Epithelial cell of esophagus (primary cell): Measurements from ENCODE around the gene TLR4.
A peak's percentile ranks its signal among the peaks of the same experiment; 100 is the strongest.

Experiments
- DNase-seq: peaks from one replicate; pipeline ENCODE4 v3.0.0; 2010; ENCODE audit warnings: low read depth
- H3K4me3 ChIP-seq: 2 replicates; pipeline ENCODE4 v1.5.1; 2011; ENCODE audit warnings: mild to moderate bottlenecking, low read length, control low read depth
- CTCF ChIP-seq: IDR thresholded peaks from 2 replicates; pipeline ENCODE4 v1.5.1; 2011; ENCODE audit warnings: low read depth, mild to moderate bottlenecking, low read length, control low read depth, inconsistent platforms; ENCODE audit not compliant: insufficient read depth; ENCODE audit errors: missing control alignments

TLR4 gene

GRCh38 chr9:117691367-117691766, 12.8 kb upstream of the TLR4 start:
- no peak for DNase-seq
- no peak overlapping the region for H3K4me3 ChIP-seq
- no peak for TF ChIP-seq CTCF

- TF ChIP-seq CTCF: no peak
- DNase-seq: peak; percentile 61
Measured at GRCh38 chr9:117696154-117696553, 8.0 kb upstream of the TLR4 start.

GRCh38 chr9:117697046-117697445, 7.2 kb upstream of the TLR4 start:
- peak; percentile 13 for DNase-seq
- TF ChIP-seq CTCF: no peak
- no peak overlapping the region for H3K4me3 ChIP-seq

More at GRCh38 chr9:117696154-117696553, 8.0 kb upstream of the TLR4 start:
- H3K4me3 ChIP-seq: no peak overlapping the region

- no peak overlapping the region for H3K4me3 ChIP-seq
Measured at GRCh38 chr9:117703537-117703936, 666 bp upstream of the TLR4 start.

GRCh38 chr9:117704597-117704996, 394 bp downstream of the TLR4 start:
- no peak overlapping the region for H3K4me3 ChIP-seq
- DNase-seq: no peak
- TF ChIP-seq CTCF: no peak

More at GRCh38 chr9:117703537-117703936, 666 bp upstream of the TLR4 start:
- TF ChIP-seq CTCF: no peak
- no peak for DNase-seq

- DNase-seq: no peak
- TF ChIP-seq CTCF: no peak
- H3K4me3 ChIP-seq: no peak overlapping the region
Measured at GRCh38 chr9:117705386-117705785, 1.2 kb downstream of the TLR4 start.

GRCh38 chr9:117706421-117707116, 2.4 kb downstream of the TLR4 start:
- DNase-seq: no peak
- no peak for TF ChIP-seq CTCF
- H3K4me3 ChIP-seq: no peak overlapping the region
